GM03348 (cell line): ENCODE measurements around the gene NTRK2.

Experiments used
- DNase-seq: peaks from one replicate; pipeline ENCODE4 v3.0.0; 2012; ENCODE audit warnings: low spot score

NTRK2 gene

DNA sequence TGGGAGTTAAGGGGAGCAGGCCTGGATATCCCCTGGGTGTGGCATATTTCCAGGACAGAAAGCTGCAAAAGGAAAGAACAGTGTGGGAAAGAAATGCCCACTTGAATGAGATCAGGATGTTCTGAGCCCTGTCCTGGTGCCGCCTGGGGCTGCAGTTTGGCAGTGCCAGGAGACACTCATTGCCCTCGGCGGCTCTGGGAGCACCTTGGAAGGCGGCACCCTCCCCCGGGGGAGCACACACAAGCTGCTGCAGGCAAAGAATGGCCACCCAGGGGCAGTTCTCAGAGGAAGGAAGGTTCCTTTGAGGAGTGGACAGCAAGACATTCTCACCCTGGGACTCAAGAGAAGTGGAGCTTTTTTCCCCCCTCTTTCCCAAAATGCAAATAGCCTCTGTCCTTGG is 305.3 kb downstream of the NTRK2 start:
- DNase-seq: no peak

DNA sequence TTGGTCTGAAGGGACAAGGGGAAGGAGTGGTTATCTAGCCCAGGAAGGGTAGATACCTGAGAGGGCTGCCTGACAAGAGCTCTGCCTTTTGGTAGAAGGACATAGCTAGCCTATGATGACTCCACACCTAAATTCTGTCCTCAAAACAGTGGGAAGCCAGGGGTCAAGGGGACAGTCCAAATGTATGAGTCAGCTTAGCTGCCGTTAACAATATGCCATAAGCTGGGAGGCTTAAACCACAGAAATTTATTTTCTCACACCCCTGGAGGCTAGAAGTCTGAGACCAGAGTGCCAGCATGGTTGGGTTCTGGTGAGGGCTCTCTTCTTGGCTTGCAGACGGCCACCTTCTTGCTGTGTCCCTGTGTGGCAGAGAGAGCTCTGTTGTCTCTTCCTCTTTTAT is 306.4 kb downstream of the NTRK2 start:
- no peak for DNase-seq

DNA sequence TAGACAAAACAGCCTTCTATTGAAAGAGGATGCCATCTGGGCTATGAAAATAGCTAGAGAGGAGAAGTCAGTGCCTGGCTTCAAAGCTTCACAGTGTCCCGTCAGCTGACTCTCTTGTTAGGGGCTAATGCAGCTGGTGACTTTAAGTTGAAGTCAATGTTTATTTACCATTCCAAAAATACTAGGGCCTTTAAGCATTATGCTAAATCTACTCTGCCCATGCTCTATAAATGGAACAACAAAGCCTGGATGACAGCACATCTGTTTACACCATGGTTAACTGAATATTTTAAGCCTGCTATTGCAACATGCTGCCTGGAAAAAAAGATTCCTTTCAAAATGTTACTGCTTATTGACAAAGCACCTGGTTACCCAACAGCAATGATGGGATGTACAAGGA is 309.1 kb downstream of the NTRK2 start:
- no peak for DNase-seq

DNA sequence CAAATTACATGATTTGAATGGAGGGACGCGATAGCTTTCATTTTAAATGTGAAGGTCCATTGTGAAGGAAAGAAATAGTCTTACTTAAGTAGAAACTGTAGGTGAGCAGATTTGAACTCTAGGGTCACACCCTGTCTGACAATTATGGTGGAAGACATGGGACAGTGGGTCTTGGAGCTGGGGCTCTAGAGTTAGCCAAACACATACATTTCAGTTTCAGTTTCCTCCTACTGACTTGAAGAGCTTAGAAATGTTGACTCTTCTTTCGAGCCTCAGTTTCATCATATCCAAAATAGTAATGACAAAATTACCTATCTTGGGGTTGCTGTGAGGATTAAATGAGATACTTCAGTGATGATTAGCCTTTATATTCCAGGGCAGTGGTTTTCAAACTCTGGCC is 314.2 kb downstream of the NTRK2 start:
- DNase-seq: no peak

DNA sequence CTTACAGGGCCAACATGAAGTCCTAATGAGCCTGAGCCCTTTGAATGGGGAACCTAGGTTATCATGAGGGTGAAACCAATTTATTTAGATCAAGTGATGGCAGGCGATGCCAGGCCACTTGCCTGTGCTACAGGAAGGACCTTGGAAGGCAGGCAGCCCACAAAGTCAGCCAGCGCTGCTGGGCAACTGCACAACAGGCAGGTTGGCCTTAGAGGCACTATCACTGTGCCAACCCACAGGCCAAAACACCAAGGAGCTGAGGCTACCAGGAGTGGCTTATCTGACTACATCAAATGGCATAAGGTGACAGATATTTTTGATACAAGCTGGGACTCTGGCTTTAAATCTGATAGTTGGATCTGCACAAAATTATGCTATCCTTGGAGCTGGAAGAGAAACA is 319.1 kb downstream of the NTRK2 start:
- DNase-seq: no peak

DNA sequence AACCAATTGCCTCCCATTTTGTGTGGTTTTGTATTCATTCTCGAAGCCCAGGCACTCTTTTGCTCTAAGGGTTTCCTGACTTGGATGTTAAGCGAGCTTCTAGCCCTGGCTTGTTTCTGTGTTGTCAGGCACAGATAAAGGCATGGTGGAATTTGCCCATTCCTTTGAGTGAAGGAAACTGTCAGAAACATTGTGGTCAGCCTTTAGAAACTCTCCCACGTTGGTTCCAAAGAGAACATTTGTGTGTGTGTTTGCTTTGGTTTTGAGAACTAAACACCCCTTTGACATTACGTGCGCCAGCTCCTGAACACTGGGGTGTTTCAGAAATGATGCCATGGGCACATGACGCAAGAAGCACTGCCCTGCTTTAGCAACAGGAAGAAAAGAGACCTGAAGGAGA is 320.9 kb downstream of the NTRK2 start:
- no peak for DNase-seq

DNA sequence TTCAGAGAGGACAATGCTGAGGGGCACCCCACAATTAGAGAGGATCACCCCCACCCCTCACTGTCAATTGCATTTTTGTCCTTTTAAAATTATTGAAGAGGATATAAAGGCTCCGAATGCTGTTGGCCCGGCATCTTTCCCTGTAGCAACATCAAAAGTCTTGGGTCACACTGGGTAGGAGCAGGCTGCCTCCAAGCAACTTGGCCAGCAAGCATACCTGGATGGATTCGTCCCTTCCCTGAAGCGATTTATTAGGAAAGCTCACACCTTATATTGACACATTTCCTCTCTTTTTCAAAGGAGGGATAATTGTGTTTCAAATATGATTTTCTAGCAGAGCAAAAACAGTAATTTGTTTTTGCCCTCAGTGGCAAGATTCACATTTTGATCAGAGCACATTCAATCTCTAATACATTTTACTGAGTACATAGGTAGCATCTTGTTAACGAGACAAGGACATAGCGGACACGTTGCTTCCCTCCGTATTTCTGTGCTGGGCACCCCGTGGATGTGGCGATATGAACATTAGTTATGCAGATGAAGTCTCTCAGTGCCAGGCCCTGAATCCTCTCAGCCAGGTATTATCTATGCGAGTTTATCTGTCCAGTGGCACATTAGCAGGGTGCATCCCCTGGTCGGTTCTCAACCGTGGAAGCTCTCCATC is 321.5 kb downstream of the NTRK2 start:
- DNase-seq: no peak

DNA sequence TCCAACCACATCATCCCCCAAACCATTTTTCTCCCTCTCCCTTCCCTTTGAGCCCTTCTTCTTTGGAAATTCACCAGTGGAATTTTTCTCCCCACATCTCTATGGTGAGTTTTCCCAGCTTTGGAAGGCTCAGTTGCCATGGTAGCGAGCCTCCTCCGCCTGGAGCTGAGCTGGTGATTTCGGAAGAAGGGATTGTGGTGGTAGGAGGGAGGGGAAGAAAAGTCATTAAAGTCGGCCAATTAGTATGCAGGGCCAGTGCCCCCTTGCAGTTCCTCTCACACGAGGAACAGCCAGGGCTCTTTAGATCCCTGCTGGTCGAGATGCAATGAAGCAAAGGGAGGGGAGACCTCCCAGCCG is 322.0 kb downstream of the NTRK2 start:
- DNase-seq: no peak

- DNase-seq: no peak
Observed at GRCh38 chr9:84992381-84992780, 322.9 kb downstream of the NTRK2 start.

- DNase-seq: no peak
Observed at GRCh38 chr9:84993105-84993504, 323.6 kb downstream of the NTRK2 start.

- DNase-seq: no peak
Observed at GRCh38 chr9:84996029-84996428, 326.5 kb downstream of the NTRK2 start.

- no peak for DNase-seq
Observed at GRCh38 chr9:84996716-84997115, 327.2 kb downstream of the NTRK2 start.

- no peak for DNase-seq
Observed at GRCh38 chr9:84997472-84997871, 327.9 kb downstream of the NTRK2 start.

DNA sequence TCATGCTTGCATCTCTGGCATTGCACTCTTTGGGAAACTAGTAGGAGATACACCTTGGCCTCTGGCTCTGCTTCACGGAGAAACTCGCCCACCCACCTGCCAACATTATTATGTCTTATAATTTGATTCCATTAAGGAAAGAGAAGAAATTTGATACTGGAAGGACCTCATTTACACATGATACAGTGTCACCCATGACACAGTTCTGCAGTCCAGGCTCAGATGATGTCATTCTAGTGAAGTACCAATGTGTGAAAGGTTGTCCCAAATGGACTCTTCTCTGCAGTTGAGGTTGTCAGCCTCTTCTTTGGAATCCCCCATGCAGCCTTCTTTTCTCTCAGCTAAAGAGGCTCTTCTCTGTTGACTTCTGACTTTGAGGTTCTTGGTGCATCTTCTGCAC is 329.1 kb downstream of the NTRK2 start:
- DNase-seq: no peak

- no peak for DNase-seq
Observed at GRCh38 chr9:84999788-85000187, 330.3 kb downstream of the NTRK2 start.

- no peak for DNase-seq
Observed at GRCh38 chr9:85001925-85002324, 332.4 kb downstream of the NTRK2 start.

DNA sequence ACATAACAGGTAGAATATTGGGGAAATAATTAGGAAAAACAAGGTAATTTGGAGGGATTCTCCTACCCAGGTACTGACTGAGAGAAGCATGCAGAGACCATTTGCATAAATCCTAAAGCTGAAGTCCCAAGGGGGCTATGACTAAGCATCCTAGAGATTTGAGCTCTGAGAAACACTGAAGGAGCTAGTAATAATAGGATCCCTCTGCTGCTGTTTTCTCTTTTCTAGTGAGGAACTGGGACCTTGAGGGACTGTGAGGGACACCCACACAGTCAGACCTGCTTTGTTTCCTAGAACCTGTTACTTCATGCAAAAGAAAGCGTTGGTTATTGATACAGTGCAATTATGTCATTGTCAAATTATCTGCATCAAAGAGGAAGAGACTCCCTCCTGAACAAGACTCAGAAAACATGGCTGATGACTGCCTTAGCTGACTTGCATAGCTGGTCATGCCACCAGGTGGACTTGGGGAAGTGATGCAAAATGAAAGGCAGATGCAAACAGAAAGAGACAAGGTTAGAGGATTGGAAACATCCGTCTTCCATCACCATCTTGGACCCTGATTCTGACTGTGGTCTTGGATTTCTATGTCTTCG is 335.4 kb downstream of the NTRK2 start:
- DNase-seq: no peak

GRCh38 chr9:85007748-85008147 is 338.2 kb downstream of the NTRK2 start:
- no peak for DNase-seq

DNA sequence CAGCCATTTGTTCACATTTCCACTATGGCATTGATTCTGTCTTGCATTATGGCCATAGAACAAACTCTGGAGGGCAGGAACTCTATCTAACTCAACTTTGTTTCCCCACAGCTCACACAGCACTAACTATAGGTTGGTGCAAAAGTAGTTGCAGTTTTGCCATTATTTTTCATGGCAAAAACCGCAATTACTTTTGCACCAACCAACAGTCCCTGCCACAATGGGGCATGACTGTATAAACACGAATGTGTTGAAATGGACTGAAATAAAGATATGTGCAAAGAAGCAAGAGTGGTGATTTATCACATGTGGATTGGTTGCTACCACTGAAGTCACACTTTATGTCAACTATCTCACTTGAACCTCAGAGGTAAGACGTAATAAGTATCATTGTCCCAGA is 338.7 kb downstream of the NTRK2 start:
- DNase-seq: no peak

DNA sequence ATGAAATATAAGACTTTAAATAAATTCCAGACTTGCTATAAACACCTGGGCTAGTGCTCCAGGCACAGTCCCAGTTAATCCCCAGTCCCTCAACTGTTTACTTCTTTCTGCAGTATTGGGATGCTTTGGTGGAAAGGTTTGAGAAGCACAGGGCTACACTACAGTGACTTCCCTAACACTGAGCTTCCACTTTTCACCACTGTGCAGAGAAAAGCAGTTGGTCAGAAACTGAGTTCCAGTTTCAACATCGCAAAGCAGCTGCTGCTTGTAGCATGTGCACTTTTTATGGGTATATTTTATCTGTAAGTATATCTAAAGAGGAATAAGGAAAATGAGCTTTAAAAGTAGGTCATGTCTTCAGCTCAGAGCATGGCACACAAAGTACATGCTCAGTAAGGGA is 339.7 kb downstream of the NTRK2 start:
- DNase-seq: no peak

GRCh38 chr9:85013703-85014102 is 344.2 kb downstream of the NTRK2 start:
- DNase-seq: no peak

- DNase-seq: no peak
Observed at GRCh38 chr9:85014292-85014691, 344.8 kb downstream of the NTRK2 start.

- DNase-seq: no peak
Observed at GRCh38 chr9:85016384-85017006, 347.0 kb downstream of the NTRK2 start.

DNA sequence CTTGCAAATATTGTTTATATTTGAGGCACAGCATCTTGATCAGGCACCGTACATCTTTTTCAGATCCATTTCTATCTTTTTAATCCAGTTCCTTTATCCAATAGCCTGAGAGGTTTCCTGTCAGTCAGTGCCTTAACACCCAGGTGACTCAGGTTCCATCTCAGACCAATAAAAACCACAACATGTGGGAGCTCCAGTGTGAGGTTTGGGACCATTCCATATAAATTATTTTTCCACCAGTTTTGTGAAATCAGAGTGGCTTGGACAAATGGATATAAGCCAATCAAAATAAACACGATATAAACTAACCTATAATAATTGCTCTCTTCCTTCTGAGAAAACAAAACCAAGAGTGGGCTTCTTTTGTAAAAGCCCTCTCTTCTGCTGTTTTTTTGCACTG is 351.3 kb downstream of the NTRK2 start:
- no peak for DNase-seq
